ENCODE measurements around the gene CFAP100. TPM values are rescaled to one million over a fixed set of nuclear protein-coding genes. Genes with fewer than 3 reads are reported as not detected.

The CFAP100 gene
- total and polyA plus RNA-seq, 2 donors, result not detected

DNA sequence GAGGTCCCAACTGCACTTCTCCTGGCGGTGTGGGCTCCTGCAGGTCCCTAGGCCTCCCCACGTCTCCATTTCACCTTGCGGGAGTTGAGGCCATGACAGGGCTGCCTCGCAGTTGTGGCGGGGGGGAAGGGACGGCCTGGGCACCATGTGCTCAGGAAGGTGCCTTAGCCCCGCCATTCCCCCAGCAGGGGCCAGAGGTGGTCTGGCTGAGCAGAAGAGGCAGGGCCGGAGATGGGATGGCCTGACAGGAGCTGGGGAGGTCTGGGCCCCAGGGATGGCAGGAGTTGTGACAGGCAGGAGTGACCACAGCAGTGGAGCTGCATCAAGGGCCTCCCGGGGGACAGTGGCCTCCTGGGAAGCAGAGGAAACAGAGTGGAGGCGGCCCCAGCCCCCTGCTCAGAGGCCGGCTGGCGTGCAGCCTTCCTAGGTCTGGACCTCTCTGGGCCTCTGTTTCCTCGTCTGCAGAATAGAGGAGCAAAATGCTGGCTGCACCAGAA is 18.8 kb upstream of the CFAP100 start:
- H3K36me3 ChIP-seq (ENCODE audit: insufficient read depth), result no peaks in the 10 kb centered on the region
- no peak overlapping the region for H3K27ac ChIP-seq (ENCODE audit: low read depth)
- no peak overlapping the region for H3K4me3 ChIP-seq (ENCODE audit: low read depth, low read length)
- 82% methylated on average over 13 of the region's 13 CpGs for WGBS
- DNase-seq (ENCODE audit: extremely low spot score), result no peak
- H3K4me1 ChIP-seq (ENCODE audit: insufficient read depth), result no peaks in the 10 kb centered on the region

DNA sequence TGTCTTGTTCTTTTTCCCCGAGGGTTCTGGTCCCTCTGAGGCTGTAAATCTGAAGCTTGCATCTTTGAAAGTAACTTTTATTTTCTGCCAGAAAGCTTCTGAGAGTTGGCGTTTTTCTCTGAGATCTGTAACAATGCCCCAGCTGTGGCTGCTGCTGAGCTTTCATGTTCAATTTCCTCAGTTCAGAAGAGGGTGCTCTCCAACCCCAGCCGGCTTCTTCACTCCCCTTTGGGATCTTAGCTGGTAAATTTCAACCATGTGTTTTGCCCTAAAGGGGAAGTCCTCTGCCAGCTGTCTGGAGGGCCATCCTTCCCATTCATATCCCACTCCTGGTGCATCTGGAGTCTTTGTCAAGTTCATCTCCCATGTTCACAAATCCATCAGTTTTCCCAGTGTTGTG is 18.3 kb upstream of the CFAP100 start:
- Histone ChIP-seq H3K4me1 (ENCODE audit: insufficient read depth) (no peaks in the 10 kb centered on the region), H3K36me3 (ENCODE audit: insufficient read depth) (no peaks in the 10 kb centered on the region), H3K4me3 (ENCODE audit: low read depth, low read length) (no peak overlapping the region), H3K27ac (ENCODE audit: low read depth) (no peak overlapping the region)
- WGBS, result 16% methylated on average over 3 of the region's 3 CpGs
- DNase-seq (ENCODE audit: extremely low spot score), result no peak

DNA sequence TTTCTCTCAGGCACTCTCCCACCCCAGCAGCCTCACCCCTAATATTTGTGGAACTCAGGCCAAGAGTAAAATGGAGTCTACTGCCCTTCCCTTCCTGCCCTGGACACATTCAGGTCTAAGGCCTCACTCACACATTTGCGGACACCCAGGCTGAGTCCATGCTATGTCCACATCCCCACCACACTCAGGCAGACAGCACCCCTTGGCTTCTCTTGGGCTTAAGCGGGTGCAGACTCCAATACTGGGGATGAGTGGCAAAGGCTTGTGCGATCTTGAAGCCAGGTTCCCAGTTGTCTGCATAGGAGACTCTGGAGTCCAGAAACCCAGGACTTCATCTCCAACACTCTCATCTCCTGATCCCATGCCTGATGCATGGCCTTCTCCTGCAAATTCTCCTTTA is 17.5 kb upstream of the CFAP100 start:
- WGBS, result 97% methylated on average over 3 of the region's 3 CpGs
- Histone ChIP-seq H3K36me3 (ENCODE audit: insufficient read depth) (no peaks in the 10 kb centered on the region), H3K4me1 (ENCODE audit: insufficient read depth) (no peaks in the 10 kb centered on the region), H3K4me3 (ENCODE audit: low read depth, low read length) (no peak overlapping the region), H3K27ac (ENCODE audit: low read depth) (no peak overlapping the region)
- no peak for DNase-seq (ENCODE audit: extremely low spot score)

DNA sequence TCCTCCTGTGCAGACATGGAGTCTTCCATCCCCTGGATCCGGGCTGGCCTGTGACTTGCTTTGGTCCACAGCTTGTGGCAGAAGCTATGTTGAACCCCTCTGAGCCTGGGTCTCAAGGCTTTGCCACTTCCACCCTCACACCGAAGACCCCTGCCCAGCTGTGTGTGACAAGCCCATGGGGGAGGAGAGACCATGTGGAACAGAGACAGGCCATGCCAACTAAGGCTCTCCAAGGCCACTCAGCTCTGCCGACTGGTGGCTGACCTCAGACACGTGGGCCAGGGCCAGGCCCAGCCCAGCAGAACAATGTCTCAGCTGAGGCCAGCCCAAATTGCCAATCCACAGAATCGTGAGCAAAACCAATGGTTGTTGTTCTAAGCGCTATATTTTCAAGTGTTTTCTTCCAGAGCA is 16.4 kb upstream of the CFAP100 start:
- 83% methylated on average over 6 of the region's 6 CpGs for WGBS
- Histone ChIP-seq H3K4me3 (ENCODE audit: low read depth, low read length) (no peak overlapping the region), H3K4me1 (ENCODE audit: insufficient read depth) (no peaks in the 10 kb centered on the region), H3K36me3 (ENCODE audit: insufficient read depth) (no peaks in the 10 kb centered on the region), H3K27ac (ENCODE audit: low read depth) (no peak overlapping the region)
- no peak for DNase-seq (ENCODE audit: extremely low spot score)

DNA sequence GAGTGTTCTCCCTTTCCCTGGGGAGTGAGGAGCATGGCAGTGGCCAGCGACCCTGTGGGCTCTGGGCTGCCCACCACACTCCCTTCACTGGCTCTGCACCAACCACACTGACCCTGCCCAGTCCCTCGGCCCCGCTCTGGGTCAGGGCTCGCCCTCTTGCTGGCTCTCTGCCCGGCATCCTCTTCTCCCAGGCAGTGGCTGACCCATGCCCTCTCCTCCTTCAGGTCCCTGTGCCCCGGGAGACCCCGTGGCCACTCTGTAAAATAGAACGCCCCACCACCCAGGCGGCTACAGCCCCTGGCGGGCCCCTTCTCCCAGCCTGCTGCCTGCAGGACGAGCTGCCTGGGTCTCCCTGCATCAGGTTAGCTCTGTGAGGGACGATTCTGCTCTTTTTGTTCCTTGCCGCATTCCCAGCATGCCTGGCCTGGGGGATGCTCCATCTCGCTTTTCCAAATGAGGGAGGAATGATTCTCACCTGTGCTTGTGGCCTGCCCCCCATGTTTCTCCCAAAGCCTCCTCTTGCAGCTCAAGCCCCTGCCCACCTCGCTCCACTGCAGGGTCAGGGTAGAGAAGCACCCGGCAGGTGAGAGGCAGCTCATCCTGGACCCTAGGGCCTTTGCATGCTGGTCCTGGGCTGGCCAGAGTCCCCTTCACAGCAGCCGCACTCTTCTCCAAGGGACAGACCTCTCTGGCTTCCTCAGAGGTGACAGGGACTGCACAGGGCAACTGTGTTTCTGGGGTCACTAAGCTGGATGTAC is 14.5 kb upstream of the CFAP100 start:
- H3K4me3 ChIP-seq (ENCODE audit: low read depth, low read length), result no peak overlapping the region
- H3K36me3 ChIP-seq (ENCODE audit: insufficient read depth), result no peaks in the 10 kb centered on the region
- H3K27ac ChIP-seq (ENCODE audit: low read depth), result no peak overlapping the region
- H3K4me1 ChIP-seq (ENCODE audit: insufficient read depth), result no peaks in the 10 kb centered on the region
- no peak for DNase-seq (ENCODE audit: extremely low spot score)
- 78% methylated on average over 17 of the region's 17 CpGs for WGBS

DNA sequence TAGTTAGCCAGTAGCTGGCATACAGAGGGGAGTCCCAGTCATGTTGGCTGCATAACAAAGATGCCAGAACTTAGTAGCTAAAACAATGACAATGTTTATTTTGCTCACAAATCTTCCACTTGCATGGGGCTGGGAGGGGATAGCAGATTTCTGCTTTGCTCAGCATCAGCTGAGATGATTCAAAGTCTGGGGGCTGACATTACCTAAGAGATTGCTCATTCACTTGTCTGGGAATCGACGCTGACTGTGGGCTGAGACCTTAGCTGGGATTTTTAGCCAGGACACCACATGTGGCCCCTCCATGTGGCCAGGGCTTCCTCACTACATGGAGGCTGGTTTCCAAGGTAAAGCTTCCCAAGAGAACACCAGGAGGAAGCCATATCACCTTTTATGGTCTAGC is 12.7 kb upstream of the CFAP100 start:
- 12% methylated on average over 2 of the region's 2 CpGs for WGBS

DNA sequence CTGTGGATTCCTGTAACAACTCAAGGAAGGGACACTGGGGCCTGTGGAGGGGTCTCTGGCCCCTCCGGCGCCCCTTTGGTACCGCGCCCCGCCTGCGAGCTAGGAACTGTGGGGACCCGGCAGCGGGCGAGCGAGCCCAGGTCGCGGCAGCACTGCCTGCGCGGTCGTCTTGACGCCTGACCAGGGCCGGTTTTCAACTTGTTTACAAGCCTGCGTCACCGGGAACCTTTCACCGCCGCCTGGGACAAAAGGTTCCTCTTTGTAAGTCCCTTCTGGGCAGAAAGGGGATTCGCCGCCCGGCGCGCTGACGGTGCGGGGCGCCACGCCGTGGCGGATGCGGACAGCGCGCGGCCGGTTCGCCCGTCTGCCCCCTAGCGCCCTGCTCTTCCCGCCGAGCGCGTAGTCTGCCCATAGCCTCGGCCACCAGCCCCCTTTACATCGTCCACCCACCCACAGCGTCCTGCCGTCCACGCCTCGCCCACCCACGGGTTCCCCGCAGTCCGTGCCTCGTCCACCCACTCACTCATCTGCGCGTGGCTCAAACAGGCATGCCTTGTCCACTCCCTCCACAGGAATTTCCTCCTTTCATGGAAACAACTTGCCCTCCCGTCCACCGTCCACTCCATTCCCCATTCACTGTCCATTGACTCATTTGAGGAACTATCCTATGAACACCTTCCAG is 5.5 kb upstream of the CFAP100 start:
- no peaks in the 10 kb centered on the region for H3K36me3 ChIP-seq (ENCODE audit: insufficient read depth)

More for the DNA sequence above, 12.7 kb upstream of the CFAP100 start:
- no peaks in the 10 kb centered on the region for H3K36me3 ChIP-seq (ENCODE audit: insufficient read depth)
- no peak for DNase-seq (ENCODE audit: extremely low spot score)
- no peaks in the 10 kb centered on the region for H3K4me1 ChIP-seq (ENCODE audit: insufficient read depth)
- H3K4me3 ChIP-seq (ENCODE audit: low read depth, low read length), result no peak overlapping the region
- H3K27ac ChIP-seq (ENCODE audit: low read depth), result no peak overlapping the region

DNA sequence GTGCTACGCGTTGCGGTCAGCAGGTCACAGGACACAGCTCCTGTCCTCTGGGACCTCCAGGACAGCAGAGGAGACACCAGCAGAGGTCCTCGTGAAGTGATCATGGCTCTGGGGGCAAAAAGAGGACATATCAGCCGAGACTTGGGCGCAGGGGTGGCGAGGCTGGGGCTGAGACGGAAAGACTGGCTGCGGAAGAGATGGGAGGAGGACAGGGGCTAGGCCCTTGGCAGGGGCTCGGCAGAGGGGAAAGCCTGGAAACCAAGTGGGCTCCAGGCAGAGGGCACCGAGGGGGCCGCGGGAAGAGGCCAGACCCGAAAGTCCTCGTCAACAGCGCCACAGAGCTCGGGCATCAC is 4.9 kb upstream of the CFAP100 start:
- no peak for DNase-seq (ENCODE audit: extremely low spot score)
- H3K27ac ChIP-seq (ENCODE audit: low read depth), result no peak overlapping the region
- 72% methylated on average over 17 of the region's 17 CpGs for WGBS
- no peak overlapping the region for H3K4me3 ChIP-seq (ENCODE audit: low read depth, low read length)
- no peaks in the 10 kb centered on the region for H3K36me3 ChIP-seq (ENCODE audit: insufficient read depth)
- H3K4me1 ChIP-seq (ENCODE audit: insufficient read depth), result no peaks in the 10 kb centered on the region

More for the DNA sequence above, 5.5 kb upstream of the CFAP100 start:
- 2% methylated on average over 58 of the region's 58 CpGs for WGBS
- Histone ChIP-seq H3K4me3 (ENCODE audit: low read depth, low read length) (peak overlapping the region; percentile 12), H3K27ac (ENCODE audit: low read depth) (peak overlapping the region; percentile 74), H3K4me1 (ENCODE audit: insufficient read depth) (no peaks in the 10 kb centered on the region)
- DNase-seq (ENCODE audit: extremely low spot score), result peak; percentile 55

DNA sequence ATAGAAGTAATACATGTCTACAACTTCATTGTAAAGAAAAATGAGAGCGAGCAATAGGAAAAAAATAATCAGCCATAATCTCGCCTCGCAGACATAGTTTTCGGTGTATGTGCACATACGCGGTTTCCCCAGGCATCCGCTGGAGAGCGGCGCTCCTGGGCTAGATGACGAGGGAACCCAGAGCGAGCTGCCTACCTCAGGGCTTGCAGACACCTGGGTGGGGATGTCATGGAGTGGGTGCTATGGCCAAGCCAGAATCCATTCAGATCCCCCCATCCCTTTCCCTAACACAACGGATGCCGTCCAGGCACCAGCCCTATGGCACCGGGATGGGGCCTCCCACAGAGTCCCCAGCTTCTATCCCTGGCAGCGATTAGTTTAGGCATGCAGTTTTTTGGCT is 4.5 kb upstream of the CFAP100 start:
- H3K36me3 ChIP-seq (ENCODE audit: insufficient read depth), result no peaks in the 10 kb centered on the region
- no peak overlapping the region for H3K27ac ChIP-seq (ENCODE audit: low read depth)
- H3K4me1 ChIP-seq (ENCODE audit: insufficient read depth), result no peaks in the 10 kb centered on the region
- 91% methylated on average over 15 of the region's 15 CpGs for WGBS
- no peak overlapping the region for H3K4me3 ChIP-seq (ENCODE audit: low read depth, low read length)
- DNase-seq (ENCODE audit: extremely low spot score), result no peak

DNA sequence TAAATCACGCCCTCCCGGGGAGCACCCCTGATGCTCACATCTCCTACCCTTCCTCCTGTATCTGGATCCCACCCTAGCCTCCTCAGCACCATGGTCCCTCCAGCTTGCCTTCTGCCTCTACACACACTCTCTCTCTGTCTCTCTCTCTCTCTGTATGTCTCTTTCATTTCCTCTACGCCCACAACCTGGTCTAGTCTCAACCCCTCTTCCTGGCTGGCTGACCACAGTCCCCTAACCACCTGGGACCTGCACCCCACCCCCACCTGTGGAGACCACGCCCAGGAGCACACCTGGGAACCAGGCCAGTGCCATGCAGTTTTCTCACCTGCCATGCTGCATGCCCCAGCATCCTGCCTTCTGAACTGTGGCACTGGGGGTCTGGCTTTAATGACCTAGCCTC is 4.0 kb upstream of the CFAP100 start:
- H3K4me3 ChIP-seq (ENCODE audit: low read depth, low read length), result no peak overlapping the region
- H3K36me3 ChIP-seq (ENCODE audit: insufficient read depth), result no peaks in the 10 kb centered on the region
- 83% methylated on average over 4 of the region's 4 CpGs for WGBS
- no peak for DNase-seq (ENCODE audit: extremely low spot score)
- no peaks in the 10 kb centered on the region for H3K4me1 ChIP-seq (ENCODE audit: insufficient read depth)
- H3K27ac ChIP-seq (ENCODE audit: low read depth), result no peak overlapping the region

DNA sequence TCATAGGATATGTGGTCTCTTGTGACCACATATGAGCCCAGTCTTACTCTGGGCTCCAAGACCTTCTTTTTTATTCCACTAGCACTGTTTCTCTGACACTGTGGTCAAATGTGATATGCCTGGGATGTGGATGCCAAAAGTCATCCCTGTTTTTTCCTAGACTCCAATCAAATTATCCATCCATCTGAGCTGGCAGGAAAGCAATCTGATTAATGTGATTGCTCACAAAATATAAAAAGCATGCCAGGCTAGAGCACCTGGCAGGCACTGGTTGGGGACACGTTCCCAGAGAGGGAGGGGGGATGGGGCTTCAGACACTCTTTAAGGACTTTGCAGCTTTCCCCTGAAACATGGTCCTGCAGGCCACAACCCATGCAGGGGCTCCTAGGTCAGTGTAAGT is 3.1 kb upstream of the CFAP100 start:
- Histone ChIP-seq H3K36me3 (ENCODE audit: insufficient read depth) (no peaks in the 10 kb centered on the region), H3K4me3 (ENCODE audit: low read depth, low read length) (no peak overlapping the region), H3K27ac (ENCODE audit: low read depth) (no peak overlapping the region), H3K4me1 (ENCODE audit: insufficient read depth) (no peaks in the 10 kb centered on the region)
- no peak for DNase-seq (ENCODE audit: extremely low spot score)
- 50% methylated on average over 1 of the region's 1 CpG for WGBS

DNA sequence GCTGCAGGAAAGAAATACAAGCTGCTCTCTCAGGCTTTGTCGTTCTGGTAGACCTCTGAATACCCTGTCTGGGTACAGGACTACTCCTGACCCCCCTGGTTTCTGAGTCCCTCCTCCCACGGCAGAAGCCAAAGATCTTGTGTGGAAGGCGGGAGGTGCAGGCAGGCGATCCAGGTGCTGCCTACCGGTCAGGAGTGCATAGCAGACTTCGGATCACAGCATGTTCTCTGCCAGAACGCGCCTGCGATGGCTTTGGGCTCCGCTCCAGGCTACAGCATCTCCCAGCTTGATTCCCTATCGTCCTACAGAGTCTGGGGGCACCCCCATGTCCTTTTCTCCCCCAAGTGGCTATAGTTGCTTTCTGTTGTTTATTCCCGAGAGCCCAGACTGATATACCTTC is 2.5 kb upstream of the CFAP100 start:
- H3K4me3 ChIP-seq (ENCODE audit: low read depth, low read length), result no peak overlapping the region
- no peak overlapping the region for H3K27ac ChIP-seq (ENCODE audit: low read depth)
- H3K4me1 ChIP-seq (ENCODE audit: insufficient read depth), result no peaks in the 10 kb centered on the region
- 79% methylated on average over 12 of the region's 12 CpGs for WGBS
- no peak for DNase-seq (ENCODE audit: extremely low spot score)
- H3K36me3 ChIP-seq (ENCODE audit: insufficient read depth), result no peaks in the 10 kb centered on the region

DNA sequence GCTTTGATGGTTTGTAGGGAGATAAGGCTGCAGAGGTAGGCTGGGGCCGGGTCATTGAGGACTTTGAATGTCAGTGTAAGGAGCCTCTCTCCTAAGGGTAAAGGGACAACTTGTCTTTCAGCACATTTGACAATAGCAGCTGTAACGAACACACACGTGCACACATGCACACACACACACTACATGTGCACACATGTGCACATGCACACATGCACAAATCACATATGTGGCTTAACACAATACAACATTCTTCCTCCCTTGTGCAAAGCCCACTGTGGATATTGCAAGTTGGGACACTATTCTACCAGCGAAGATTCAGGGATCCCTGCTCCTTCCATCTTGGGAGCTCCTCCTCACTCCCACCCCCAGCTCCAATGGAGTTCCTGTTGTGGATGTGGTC is 1.1 kb upstream of the CFAP100 start:
- H3K36me3 ChIP-seq (ENCODE audit: insufficient read depth), result no peaks in the 10 kb centered on the region
- no peak overlapping the region for H3K27ac ChIP-seq (ENCODE audit: low read depth)
- WGBS, result 95% methylated on average over 4 of the region's 4 CpGs
- no peak for DNase-seq (ENCODE audit: extremely low spot score)
- H3K4me3 ChIP-seq (ENCODE audit: low read depth, low read length), result no peak overlapping the region
- no peaks in the 10 kb centered on the region for H3K4me1 ChIP-seq (ENCODE audit: insufficient read depth)

DNA sequence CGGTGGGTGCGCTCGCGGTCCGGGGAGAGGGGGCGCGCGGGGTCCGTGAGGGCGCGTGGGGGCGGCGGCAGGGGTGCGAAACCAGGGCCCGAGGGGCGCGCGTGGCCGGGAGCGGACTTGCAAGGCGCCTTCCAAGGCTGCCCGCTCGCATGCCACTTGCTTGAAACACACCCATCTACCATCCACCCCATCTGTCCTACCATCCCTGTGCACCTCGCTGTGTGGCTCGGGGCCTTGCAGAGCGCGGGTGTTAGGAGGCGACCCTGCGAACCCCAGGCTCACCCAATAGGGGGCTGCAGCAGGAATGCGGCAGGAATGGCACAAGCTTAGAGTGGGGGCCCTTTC is 240 bp downstream of the CFAP100 start:
- DNase-seq (ENCODE audit: extremely low spot score), result no peak
- no peaks in the 10 kb centered on the region for H3K36me3 ChIP-seq (ENCODE audit: insufficient read depth)
- WGBS, result 13% methylated on average over 30 of the region's 30 CpGs
- H3K4me1 ChIP-seq (ENCODE audit: insufficient read depth), result no peaks in the 10 kb centered on the region
- H3K4me3 ChIP-seq (ENCODE audit: low read depth, low read length), result peak overlapping the region; percentile 24
- no peak overlapping the region for H3K27ac ChIP-seq (ENCODE audit: low read depth)
